Mucosa of gallbladder (tissue), 1 donor: Measurements from ENCODE around the gene NSUN3. TPM values are rescaled to one million over a fixed set of nuclear protein-coding genes. Genes with fewer than 3 reads are reported as not detected.

Experiments used
- DNase-seq: peaks from one replicate; pipeline ENCODE4 v3.0.0-alpha.2; 2020; ENCODE audit warnings: low spot score
- total RNA-seq: library from RNA; stranded (reverse); gene quantifications from one replicate; pipeline ENCODE4 v1.2.1, GENCODE V29; 2021
- donor health status: DM: no; HTN: no; CAD: no.

Gene NSUN3
- total RNA-seq, 1 donor from 2014 or later: 14.2 TPM

GRCh38 chr3:94127115-94127514 is 64.3 kb downstream of the NSUN3 start:
- DNase-seq: no peak

- no peak for DNase-seq
Observed at GRCh38 chr3:94130690-94131089, 67.8 kb downstream of the NSUN3 start.

GRCh38 chr3:94132777-94133176 is 69.9 kb downstream of the NSUN3 start:
- no peak for DNase-seq

- DNase-seq: no peak
Observed at GRCh38 chr3:94136133-94136532, 73.3 kb downstream of the NSUN3 start.

- DNase-seq: no peak
Observed at GRCh38 chr3:94137377-94137776, 74.5 kb downstream of the NSUN3 start.

- no peak for DNase-seq
Observed at GRCh38 chr3:94146455-94146854, 83.6 kb downstream of the NSUN3 start.

GRCh38 chr3:94147012-94147411 is 84.2 kb downstream of the NSUN3 start:
- DNase-seq: no peak

- DNase-seq: no peak
Observed at GRCh38 chr3:94150113-94150512, 87.3 kb downstream of the NSUN3 start.

- no peak for DNase-seq
Observed at GRCh38 chr3:94156626-94157025, 93.8 kb downstream of the NSUN3 start.

GRCh38 chr3:94158512-94158911 is 95.7 kb downstream of the NSUN3 start:
- DNase-seq: no peak

- DNase-seq: no peak
Observed at GRCh38 chr3:94159062-94159828, 96.4 kb downstream of the NSUN3 start.

GRCh38 chr3:94162700-94163099 is 99.8 kb downstream of the NSUN3 start:
- no peak for DNase-seq

- DNase-seq: no peak
Observed at GRCh38 chr3:94167346-94167745, 104.5 kb downstream of the NSUN3 start.

- DNase-seq: no peak
Observed at GRCh38 chr3:94167796-94168195, 104.9 kb downstream of the NSUN3 start.

GRCh38 chr3:94171954-94172353 is 109.1 kb downstream of the NSUN3 start:
- no peak for DNase-seq

- DNase-seq: no peak
Observed at GRCh38 chr3:94172695-94173310, 109.9 kb downstream of the NSUN3 start.

- DNase-seq: no peak
Observed at GRCh38 chr3:94173673-94174434, 111.0 kb downstream of the NSUN3 start.

GRCh38 chr3:94175677-94176076 is 112.8 kb downstream of the NSUN3 start:
- no peak for DNase-seq

- no peak for DNase-seq
Observed at GRCh38 chr3:94176988-94177745, 114.3 kb downstream of the NSUN3 start.
